Activated T-helper 1 cell treated with Interleukin-2 at 50 U/mL for 16 hours (primary cell): Measurements from ENCODE around the gene GATAD2B.
"Not testable (repeated sequence)": the region's sequence is repeated elsewhere in the genome, so short reads cannot be mapped to it uniquely, and the experiment has no call there.

Experiments
- DNase-seq: peaks from one replicate; pipeline ENCODE4 v3.0.0-alpha.2; 2020; ENCODE audit warnings: low read depth

The GATAD2B gene

DNA sequence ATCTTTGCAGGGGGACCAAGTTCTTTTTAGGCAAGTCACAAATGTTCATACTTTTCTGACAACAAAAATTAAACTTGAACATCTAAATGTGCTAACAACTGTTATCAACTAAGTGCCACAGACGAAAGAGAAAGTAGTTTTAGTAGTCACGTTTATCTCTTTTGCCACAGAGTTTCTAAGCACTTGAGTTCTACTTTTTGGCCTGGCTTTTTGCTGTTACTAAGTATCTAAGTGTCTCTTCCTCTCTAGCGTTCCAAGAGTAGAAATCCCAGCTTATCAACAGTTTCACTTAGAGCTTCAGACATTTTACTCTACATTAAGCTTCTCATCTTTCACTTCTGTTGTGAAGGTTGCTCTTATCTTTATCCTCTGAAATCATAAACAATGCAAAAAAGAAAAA is 34.2 kb downstream of the GATAD2B start:
- no peak for DNase-seq

DNA sequence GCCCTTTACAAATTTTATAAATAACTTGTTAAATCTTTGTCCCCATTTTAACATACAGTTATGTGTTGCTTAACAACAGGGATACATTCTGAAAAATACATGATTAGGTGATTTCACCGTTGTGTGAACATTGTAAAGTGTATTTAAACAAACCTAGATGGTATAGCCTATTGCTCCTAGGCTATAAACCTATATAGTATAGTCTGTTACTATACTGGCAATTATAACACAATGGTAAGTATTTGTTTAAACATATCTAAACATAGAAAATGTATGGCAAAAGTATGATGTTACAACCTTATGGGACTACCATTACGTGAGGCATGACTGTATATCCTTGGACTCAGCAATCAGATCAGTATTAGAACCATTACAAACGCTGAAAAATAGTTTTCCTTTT is 36.6 kb downstream of the GATAD2B start:
- DNase-seq = no peak

DNA sequence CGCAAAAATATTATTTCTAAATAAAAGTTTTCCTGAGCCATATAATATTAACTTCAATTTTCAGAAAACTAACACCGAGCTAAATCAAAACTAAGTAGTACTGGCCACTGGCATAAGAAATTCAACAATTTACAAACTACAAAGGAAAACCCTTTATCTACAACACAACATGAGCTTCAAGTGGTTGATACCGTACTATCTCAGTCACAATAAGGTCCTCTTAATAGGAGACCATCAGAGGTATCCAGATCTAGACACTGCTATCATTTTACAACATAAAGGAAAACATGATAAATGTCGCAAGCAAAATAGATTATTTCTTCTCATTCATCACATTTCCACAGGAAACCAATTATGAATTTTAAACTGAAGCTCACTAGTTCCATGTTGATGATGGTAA is 39.5 kb downstream of the GATAD2B start:
- DNase-seq = no peak

DNA sequence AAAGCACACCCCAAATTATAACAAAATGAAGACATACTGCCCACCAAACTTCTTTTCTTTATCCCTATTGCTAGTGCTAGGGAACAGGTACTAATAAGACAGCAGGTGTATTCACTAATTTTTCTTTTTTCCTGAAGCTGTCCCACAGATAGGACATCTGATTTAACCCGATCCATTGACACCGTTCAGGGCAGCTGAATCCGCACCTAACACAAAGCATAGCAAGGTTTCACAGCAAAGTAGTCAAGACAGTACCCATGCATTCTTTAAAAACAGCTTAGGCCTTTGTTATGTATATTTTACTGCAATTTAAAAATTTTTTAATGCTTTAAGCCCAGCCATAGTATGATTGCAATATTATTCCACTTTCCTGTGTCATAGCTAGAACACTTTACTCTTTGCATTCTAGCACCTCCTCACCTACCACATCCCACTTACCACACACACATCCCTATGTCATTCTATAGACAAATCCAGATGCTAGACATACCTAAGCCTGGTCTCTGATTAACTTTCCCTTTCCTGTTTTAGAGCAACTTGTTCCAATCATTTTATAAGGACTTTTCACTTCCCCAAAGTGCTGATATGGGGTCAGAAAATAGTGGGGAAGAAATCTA is 40.4 kb downstream of the GATAD2B start:
- no peak for DNase-seq

DNA sequence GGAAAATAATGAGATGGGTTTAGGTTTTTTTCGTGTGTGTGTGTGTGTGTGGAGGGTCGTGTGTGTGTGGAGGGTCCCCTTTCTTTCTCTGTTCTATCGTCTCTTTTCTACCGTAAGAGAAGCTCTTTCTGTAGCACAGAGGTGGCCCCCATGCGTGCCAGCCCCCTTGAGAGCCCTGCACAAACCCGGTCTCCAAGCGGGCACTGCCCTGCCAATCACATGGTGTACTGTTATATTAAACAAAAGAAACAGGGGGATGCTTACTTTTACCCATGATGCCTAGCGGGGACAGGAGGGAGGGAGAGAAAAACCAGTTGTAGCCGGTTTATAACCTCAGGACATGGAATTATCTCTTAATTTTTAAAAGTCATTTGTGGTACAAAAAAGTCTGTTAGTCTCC is 41.0 kb downstream of the GATAD2B start:
- DNase-seq = no peak

DNA sequence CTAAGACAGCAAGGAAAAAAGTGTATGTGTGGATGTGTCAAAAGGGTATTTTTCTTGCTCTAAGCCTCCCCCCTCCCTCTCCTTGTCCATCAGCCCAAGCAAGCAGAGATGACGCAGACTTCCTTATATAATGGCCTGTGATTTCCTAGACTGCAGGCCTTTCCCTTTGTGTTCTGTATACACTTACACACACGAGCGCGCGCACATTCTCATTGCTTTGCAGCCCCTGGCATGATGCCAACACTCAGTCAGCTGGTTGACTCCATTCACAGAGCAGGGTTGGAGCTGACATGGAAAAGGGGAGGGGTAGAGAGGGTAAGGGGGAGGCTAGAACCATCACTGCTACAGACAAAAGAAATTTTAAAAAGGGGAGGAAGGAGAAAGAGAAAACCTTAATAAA is 41.8 kb downstream of the GATAD2B start:
- DNase-seq = no peak

DNA sequence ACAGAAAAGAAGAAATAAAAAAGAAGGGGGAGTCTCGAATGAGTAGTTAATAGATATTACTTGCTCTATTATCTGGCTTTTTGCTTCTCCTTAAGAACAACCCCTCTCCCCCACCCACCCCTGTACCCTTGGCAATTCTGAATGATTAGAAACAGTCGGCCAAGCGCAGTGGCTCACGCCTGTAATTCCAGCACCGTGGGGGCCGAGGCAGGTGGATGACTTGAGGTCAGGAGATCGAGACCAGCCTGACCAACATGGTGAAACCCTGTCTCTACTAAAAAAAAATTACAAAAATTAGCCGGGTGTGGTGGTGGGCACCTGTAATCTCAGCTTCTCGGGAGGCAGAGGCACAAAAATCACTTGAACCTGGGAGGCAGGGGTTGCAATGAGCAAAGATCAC is 42.7 kb downstream of the GATAD2B start:
- no peak for DNase-seq

DNA sequence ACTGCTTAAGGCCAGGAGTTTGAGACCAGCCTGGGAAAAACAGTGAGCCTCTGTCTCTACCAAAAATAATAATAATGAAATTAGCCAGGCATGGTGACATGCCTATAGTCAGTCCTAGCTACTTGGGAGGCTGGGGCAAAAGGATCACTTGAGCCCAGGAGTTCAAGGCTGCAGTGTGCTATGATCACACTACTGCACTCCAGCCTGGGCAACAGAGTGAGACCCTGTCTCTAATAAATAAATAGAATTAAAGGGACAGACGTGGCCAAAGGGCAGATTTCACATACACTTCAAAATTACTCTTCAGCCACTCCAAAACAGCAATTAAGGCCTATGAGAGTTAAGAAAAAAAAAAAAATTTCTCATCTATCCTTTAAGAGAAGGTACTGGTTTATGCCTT is 45.7 kb downstream of the GATAD2B start:
- no peak for DNase-seq

DNA sequence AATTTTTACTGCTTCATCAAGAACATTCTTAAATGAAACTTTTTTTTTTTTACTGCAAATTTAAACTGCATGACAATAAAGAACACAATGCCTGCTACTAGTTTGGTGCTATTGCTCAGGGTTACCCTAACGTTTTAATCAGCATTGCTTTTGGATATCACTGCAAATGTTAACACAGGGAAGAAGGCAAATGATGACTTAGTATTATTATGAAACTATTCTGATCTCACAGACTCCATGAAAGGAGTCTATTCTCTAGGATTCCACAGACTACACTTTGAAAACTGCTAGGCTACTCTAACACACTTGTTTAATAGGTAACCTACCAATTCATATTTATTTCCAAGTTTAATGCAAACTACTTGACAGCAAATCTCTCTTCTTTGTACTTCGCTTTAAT is 49.8 kb downstream of the GATAD2B start:
- no peak for DNase-seq

DNA sequence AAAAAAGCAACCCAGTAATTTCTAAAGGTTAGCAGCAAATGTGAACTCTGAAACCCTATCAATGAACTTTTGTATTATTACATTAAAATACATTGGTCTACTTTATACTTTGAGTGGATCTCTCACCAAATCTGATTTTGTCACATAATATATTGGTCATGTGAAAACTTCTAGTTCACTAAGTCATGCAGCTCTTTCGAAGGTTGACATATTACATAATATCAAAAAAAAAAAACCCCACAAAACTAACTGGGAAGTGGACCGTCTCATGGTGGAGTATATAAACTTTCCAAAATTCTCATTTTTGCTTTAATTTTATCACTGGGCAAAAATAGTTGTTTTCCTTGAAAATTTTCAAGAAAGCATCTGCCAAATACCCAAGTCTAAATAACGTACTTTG is 50.4 kb downstream of the GATAD2B start:
- no peak for DNase-seq

DNA sequence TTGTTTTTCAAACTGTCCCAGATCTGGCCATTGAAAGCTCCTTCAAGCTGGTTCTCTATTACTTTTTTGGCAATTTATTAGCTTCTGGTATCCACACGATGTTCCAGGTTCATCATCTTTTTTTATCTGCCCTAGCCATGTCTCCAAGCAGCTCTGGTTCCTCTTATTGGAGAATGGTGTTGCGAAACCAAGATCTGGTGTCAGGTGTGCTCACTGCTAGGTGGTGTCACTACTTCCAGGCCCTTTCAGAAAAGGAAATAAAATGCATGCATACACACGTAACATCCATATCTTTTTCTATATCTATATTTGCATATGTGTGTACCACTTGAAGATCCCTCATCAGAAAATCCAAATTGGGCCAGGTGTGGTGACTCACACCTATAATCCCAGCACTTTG is 53.3 kb downstream of the GATAD2B start:
- no peak for DNase-seq

DNA sequence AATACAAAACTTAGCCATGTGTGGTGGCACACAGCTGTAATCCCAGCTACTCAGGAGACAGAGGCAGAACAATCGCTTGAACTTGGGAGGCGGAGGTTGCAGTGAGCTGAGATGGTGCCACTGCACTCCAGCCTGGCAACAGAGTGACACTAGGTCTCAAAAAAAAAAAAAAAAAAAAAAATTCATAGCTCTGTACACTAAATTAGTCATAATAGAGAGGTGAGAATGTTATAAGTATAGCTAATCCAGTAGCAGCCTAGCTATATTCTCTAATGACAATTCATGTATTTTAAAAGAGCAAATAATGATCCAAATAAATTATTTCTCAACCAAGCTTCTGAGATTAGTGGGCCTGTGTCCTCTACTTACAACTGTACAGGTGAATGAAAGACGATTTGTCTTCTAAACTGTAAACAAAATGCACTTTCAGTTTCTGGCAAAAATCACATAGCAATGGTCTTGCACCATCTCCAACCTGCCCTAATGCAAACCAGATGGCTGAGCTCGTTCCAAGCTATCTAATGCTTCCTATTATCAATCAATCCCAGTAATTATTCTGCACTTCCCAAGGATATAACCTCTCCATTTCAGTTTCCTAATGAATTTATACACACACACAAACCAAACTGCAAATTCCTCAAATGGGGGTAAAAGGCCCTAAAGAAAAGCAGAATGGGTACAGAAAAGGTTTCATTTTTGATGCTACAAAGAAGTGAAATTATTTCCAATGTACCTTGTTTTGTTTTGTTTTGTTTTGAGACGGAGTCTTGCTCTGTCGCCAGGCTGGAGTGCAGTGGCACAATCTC is 56.5 kb downstream of the GATAD2B start:
- DNase-seq = no peak

DNA sequence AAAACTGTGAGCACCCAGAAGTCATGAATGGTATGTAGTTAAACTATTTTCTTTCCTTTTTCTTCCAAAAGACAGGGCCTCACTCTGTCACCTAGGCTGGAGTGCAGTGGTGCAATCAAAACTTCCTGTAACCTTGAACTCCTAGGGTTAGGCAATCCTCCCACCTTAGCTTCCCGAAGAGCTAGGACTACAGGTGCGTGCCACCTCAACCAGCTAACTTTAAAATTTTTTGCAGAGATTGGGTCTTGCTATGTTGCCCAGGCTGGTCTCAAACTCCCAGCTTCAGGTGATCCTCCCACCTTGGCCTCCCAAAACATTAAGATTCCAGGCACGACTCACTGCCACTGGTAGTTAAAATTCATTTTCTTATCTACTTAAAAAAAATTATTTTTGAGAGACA is 62.5 kb downstream of the GATAD2B start:
- DNase-seq = no peak

DNA sequence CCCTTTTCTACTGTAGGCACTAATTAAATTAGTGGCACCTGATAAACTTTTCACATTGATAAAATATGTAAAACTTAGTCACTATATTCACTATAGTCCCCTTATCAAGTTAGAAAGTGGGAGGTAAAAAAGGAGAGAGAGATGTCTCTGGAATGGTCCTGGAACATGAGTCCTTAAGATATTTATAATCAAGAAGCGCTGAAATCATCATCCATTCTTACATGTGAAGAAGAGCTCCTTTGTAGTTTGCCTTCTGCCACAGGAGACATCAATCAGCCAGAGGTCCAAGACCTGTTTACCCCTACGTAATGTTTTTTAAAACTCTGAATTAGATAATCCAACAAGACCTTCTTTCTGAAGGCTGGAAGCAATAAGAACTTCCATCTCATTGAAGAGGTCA is 65.3 kb downstream of the GATAD2B start:
- no peak for DNase-seq

DNA sequence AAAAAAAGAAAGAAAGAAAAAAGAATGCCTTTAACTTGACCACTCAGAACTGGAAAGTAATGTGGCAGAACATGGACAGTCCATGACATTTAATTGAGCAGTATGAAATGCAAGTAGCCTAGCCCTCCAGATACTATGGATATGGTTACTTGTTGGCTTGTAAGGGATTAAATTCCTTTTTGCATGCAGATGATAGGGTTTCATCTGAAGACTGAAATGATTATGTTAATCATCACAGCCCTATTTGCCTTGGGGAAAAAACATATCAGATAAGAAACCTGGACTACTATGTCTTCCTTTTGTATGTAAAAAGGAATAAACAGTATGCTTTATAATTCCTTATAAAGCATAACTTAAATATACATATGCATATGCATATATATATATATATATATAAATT is 66.0 kb downstream of the GATAD2B start:
- DNase-seq = no peak

DNA sequence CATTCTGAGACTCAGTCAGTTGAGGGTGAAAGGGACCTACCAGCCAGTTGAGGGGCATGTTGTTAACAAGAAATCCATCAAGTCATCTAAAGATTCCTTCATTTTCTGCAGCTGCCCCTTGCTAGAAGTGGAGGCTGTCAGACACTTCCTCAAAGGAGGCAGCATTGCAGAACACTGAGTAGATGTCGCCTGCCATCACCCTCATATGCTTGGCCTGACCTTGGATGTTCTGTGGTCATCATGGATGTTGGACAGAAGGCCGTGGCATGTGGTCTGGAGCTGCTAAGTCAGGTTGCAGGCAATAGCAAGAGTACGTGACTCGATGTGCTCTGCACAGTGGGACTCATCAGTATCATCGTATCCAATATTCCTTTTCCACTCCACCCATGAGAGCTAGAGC is 70.6 kb downstream of the GATAD2B start:
- no peak for DNase-seq

DNA sequence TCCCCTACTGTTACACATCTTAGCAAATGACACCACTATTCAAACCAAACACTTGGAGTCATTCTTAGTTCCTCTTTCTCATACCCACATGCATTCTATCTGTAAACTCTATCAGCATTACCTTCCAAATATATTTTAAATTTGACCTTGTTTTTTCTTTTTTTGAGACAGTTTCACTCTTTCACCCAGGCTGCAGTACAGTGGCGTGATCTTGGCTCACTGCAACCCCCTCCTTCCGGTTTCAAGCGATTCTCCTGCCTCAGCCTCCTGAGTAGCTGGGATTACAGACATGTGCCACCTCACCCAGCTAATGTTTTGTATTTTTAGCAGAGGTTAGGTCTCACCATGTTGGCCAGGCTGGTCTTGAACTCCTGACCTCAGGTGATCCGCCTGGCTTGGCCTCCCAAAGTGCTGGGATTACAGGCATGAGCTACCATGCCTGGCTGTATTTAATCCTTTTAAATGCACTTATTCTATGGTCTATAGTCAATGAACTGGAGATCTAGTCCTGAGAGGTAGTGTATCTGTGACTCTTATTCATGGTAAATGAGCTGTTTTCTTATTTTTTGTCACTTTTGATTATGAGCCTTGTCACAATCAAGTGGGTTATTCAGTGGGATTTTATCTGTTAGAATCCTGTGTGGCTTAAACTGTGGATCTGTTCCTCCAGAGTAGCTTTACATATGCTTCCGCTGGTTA is 73.1 kb downstream of the GATAD2B start:
- DNase-seq = no peak

DNA sequence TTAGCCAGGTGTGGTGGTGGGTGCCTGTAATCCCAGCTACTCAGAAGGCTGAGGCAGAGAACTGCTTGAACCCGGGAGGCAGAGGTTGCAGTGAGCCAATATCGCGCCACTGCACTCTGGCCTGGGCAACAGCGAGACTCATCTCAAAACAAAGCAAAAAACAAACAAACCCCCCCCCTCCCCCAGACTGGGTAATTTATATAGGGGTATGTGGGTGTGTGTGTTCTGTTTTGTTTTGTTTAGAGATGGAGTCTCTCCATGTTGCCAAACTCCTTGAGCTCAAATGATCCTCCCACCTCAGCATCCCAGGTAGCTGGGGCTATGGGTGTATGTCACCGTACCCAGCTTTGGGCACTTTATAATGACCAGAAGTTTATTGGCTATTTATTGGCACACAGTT is 74.0 kb downstream of the GATAD2B start:
- no peak for DNase-seq

DNA sequence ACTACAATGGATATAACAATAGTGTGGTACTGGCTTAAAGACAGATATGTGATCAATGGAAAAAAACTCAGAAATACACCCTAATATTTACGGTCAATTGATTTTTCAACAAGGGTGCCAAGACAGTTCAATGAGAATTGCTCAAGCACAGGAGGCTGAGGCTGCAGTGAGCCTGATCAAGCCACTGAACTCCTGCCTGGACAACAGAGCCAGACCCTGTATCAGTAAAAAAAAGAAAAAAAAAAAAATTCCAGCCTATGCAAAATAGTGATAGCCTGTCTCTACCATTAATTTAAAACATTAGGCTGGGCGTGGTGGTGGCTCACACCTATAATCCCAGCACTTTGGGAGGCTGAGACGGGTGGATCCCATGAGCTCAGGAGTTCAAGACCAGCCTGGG is 77.6 kb downstream of the GATAD2B start:
- DNase-seq = no peak

DNA sequence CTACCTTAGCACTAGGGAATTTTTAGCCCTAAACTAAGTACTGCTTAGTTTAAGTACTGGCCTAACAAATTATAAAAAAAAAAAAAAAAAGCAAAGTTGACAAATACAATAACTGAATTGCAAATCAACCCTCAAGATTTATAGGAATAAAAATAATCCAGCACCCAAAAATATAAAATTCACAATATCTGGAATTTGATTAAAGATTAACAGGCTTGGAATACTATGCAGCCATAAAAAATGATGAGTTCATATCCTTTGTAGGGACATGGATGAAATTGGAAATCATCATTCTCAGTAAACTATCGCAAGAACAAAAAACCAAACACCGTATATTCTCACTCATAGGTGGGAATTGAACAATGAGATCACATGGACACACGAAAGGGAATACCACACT is 78.4 kb downstream of the GATAD2B start:
- DNase-seq = not testable (repeated sequence)

DNA sequence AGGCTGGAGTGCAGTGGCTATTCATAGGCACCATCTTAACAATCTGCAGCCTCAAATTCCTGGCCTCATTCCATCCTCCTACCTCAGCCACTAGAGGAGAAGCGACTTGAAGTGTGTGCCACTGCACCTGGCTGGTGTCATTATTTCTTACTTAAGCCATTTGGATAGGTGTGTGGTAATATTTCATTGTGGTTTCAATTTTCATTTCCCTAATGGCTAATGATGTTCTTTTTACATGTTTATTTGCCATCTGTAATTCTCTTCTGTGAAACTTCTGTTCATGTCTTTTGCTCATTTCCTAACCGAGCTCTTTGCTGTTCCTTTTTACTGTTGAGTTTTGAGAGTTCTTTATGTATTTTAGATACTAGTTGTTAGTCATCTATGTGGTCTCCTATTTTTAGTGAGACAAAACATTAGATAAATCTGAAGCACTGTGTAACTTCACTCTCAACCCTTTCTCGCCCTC is 80.7 kb downstream of the GATAD2B start:
- no peak for DNase-seq

DNA sequence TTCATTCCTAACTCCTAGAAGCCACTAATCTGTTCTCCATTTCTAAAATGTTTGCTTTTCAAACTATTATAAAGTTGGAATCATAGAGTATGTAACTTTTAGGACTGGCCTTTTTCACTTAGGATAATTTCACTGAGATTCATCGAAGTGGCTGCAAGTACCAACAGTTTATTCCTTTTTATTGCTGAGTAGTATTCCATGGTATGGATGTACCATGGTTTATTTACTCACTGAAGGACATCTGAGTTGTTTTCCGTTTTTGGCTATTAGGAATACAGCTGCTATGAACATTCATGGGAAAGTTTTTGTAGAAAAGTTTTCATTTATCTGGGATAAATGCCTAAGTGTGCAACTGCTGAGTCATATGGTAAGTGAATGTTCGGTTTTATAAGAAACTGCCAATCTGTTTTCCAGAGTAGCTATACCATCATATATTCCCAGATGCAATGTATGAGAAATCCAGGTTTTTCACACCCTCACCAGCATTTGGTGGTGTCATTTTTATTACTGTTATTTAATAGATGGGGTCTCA is 81.2 kb downstream of the GATAD2B start:
- no peak for DNase-seq

DNA sequence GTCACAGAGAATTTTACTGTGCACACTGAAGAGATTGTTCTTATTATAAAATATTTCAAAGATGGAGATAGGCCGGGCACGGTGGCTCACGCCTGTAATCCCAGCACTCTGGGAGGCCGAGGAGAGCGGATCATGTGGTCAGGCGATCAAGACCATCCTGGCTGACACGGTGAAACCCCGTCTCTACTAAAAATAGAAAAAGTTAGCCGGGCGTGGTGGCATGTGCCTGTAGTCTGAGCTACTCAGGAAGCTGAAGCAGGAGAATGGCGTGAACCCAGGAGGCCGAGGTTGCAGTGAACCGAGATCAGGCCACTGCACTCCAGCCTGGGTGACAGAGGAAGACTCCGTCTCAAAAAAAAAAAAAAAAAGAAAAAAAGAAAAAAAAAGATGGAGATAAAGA is 82.0 kb downstream of the GATAD2B start:
- DNase-seq = not testable (repeated sequence)
